NCI-H524 treated with DMSO at 0.1 percent for 48 hours (cell line): ENCODE data around the gene SYT9.
"Not testable (repeated sequence)": the region's sequence is repeated elsewhere in the genome, so short reads cannot be mapped to it uniquely, and the experiment has no call there.

Source experiments
- DNase-seq: peaks from one replicate; lab custom pipeline; 2025; lab: John Stamatoyannopoulos, UW

SYT9 gene

GRCh38 chr11:7275133-7275532, 23.4 kb downstream of the SYT9 start:
- DNase-seq, result no peak

DNA sequence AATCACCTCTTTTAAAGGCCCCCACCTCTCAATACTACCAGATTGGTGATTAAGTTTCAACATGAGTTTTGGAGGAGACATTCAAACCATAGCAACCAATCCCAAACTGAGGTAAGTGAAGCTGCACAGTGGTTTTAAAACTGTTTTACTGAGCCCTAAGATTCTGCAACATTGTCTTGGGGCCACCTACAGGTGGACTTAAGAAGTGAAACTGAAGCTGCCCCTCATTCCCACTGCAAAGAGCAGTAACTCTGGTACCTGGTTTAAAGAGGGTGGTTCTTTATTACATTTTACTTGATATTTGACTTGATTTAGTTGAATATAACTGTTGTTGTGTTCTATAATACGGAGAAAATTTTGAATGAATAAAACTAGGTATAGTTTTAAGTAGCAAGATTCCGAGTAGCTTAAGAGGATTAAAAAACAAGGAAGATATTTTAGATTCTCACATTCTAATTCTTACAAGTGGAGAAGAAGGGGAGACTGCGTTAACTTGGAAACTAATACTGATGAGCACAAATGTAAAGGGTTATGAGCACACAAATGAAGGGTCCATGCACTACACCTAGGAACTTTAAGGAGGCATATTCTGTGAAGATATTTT, 26.7 kb downstream of the SYT9 start:
- DNase-seq, result no peak

GRCh38 chr11:7279676-7280075, 28.0 kb downstream of the SYT9 start:
- no peak for DNase-seq

DNA sequence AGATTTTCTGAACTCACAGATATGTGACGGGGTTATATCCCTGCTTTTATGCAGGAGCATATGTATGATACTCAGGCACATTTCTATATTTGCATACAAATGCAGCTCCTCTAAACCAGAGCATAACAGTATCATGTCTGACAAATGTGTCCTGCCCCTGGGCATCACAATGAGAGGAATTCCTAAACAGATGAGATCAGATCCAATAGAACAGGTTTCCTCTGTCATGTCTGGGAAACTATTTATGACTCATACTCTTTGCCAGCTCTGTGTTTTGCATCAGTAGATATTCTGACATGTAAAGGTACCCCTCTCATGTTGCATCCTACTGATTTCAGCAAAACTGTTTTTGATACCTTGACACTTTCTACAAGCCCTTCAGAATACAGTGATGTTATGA, 29.4 kb downstream of the SYT9 start:
- DNase-seq, result no peak

GRCh38 chr11:7281809-7282208, 30.1 kb downstream of the SYT9 start:
- no peak for DNase-seq

DNA sequence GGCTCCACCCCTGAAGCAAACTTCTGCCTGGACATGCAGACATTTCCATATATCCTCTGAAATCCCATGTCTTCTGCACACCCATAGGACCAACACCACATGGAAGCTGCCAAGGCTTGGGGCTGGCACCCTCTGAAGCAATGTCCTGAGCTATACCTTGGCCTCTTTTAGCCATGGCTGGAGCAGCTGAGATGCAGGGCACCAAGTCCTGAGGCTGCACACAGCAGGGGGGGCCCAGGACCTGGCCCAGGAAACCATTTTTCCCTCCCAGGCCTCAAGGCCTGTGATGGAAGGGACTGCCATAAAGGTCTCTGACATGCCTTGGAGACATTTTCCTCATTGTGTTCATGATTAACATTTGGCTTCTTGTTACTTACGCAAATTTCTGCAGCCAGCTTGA, 34.5 kb downstream of the SYT9 start:
- no peak for DNase-seq

DNA sequence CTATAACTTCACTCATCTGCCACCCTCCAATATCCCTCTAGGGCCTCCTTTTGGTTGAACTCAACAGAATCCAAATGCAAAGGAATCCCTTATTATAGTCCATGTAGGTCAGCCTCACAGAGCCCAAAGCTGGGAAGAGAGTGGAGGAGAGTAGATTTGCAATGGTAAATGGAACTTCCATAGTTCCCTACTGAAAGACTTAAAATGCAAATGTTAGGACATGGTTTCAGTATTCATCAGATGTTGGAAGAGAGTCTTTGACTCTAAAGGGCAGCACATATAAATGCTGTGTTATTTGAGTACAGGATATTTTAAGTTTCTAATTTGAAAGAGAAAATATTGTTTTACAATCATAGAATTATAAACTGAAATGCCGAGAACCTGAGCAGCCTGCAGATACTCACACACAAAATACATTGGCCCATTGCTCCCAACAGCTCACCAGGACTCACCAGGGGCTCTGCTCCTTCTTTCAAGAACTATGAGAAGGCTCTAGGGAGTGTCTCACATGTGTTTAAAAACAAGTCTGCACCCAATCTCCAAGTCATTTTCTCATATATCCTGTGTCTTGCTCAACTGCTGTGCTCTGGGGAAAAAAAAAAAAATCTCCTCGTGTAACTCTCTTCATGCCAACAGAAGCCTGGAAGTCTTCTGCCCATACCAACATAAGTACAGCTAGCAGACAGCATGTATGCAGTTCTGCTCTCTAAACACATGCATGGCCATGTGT, 39.6 kb downstream of the SYT9 start:
- DNase-seq, result no peak

GRCh38 chr11:7292922-7293321, 41.2 kb downstream of the SYT9 start:
- no peak for DNase-seq

GRCh38 chr11:7299393-7299792, 47.7 kb downstream of the SYT9 start:
- DNase-seq, result no peak

GRCh38 chr11:7300281-7300680, 48.6 kb downstream of the SYT9 start:
- DNase-seq, result no peak

DNA sequence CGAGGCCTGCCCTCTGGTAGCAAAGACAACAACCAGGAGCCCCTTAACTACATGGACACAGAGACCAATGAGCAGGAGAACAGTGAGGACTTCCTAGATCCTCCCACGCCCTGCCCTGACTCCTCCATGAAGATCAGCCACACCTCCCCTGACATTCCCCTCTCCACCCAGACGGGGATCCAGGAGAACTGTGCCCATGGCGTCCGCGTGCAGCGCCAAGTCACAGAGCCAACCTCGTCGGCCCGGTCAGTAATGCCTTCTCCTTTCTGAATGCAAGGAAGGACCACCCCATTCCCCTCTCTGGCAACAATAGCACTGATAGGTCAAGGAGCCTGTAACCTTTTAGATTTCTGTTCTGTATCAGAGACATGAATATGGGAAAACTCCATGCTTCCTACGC, 51.4 kb downstream of the SYT9 start:
- DNase-seq, result no peak

- DNase-seq, result no peak
Observed at GRCh38 chr11:7306900-7307299, 55.2 kb downstream of the SYT9 start.

- no peak for DNase-seq
Observed at GRCh38 chr11:7307836-7308235, 56.1 kb downstream of the SYT9 start.

- DNase-seq, result no peak
Observed at GRCh38 chr11:7311903-7312302, 60.2 kb downstream of the SYT9 start.

- no peak for DNase-seq
Observed at GRCh38 chr11:7314811-7315604, 63.3 kb downstream of the SYT9 start.

DNA sequence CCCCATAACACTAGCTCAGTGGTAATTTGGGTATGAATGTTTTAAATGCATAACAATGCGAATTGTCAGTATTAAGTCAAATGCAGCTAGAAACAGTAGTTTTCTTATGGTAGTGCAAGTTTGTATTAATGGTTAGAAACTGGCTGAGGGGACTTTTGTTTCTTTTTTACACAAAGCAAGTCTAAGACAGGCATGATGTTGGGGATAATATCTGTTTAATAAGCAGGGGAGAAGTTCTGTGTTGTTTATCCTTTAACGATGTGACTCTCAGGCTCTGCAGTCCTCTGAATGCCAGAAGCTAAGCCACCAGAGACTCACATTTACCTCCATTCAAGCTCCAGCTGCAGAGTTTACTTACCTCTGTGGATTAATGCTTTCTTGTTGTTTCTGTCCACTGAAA, 67.8 kb downstream of the SYT9 start:
- no peak for DNase-seq

GRCh38 chr11:7320306-7320705, 68.6 kb downstream of the SYT9 start:
- DNase-seq, result no peak

DNA sequence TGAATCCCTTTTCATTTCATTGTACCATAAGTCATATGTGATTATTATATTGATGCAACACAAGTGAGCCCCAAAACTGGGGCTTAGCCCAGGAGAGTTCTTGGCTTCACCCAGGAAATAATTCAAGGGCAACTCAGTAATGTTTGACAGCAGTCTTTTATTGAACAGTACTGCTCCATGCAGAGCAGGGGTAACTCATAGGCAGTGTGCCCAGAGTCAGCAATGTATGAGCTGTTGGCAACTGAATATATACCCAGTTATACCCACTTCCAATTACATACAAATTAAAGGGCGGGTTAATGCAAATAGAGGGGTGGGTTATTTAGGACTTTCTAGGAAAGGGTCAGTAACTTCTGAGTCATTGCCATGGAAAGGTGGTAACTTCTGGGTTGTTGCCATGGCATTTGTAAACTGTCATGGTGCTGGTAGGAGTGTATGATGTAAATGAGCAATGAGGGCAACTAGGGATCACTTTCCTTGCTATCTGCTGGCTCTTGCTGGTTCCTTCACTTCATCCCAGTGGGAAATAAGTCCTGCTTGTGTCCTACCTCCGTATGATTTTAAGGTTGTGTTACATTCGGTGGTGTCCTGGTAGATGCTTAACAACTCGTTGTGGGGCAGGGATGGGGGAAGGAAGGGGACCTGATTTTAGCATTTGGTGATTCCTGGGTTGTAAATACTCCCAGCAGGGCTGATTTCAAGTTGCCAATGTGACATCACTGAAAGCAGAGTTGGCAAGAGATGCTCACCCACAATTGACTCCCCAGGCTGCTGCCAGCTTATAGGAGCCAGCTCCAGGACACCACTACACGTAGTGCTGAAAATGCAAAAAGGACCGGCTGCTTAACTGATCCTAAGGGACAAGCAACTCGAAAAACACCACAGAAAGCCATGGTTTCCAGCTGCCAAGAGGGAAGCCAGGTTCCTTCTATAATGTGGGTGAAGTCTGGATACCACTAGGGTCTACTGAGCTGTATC, 70.1 kb downstream of the SYT9 start:
- no peak for DNase-seq

DNA sequence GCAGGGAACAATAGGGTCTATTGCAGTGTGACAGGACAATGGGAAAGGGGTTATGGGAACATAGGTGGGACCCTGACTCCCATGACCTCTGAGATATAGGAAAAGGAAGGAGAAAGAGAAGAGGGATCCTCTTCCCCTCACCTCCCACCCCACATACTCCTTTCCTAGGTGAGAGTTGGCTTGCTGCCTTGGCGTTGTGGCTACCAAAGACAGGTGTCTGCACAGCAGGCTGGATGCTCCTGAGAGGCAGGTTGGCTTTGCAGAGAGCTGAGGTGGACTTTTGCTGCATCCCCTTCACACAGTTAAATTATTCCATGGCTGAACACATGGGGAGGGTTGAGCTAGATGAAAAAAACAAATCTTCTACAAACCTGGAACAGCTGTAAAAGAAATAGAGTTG, 80.7 kb downstream of the SYT9 start:
- no peak for DNase-seq

GRCh38 chr11:7332962-7333361, 81.3 kb downstream of the SYT9 start:
- DNase-seq, result no peak

DNA sequence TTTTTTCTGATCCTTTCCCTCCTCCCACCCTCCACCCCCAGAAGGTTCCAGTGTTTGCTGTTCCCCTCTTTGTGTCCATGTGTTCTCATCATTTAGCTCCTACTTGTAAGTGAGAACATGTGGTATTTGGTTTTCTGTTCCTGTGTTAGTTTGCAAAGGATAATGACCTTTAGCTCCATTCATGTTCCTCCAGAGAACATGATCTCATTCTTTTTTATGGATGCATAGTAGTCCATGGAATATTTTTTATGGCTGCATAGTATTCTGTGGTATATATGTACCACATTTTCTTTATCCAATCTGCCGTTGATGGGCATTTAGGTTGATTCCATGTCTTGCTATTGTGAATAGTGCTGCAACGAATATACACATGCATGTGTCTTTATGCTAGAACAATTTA, 83.7 kb downstream of the SYT9 start:
- DNase-seq, result not testable (repeated sequence)

DNA sequence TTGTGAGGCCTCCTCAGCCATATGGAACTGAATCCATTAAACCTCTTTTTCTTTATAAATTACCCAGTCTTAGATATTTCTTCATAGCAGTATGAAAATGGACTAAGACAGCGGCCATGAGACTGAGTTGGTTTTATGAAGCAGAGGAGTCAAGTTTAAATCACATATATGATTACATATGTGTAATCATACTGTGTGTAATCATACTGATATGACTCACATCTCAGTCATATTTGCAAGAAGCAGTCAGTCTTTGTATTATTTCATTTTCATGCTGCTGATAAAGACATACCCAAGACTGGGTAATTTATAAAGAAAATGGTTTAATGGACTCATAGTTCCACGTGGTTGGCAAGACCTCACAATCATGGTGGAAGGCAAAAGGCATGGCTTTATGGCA, 89.8 kb downstream of the SYT9 start:
- DNase-seq, result no peak
